NB4 (cell line): ENCODE results near the gene GLYR1.
A peak's percentile ranks its signal among the peaks of the same experiment; 100 is the strongest.

Experiments used
- DNase-seq: peaks from one replicate; pipeline ENCODE4 v3.0.0; 2010; ENCODE audit warnings: low read depth
- H3K4me3 ChIP-seq: one replicate; pipeline ENCODE4 v1.5.1; 2011; ENCODE audit warnings: mild to moderate bottlenecking, low read depth, low read length, moderate library complexity
- CTCF ChIP-seq: IDR thresholded peaks from one replicate; pipeline ENCODE4 v1.5.1; 2012; ENCODE audit warnings: low read depth, low read length
- MAX ChIP-seq: IDR thresholded peaks from 2 replicates; pipeline ENCODE4 v1.6.1; 2011; ENCODE audit warnings: low read depth, low read length
- MYC ChIP-seq: IDR thresholded peaks from 2 replicates; pipeline ENCODE4 v1.6.1; 2011; ENCODE audit warnings: low read depth, low read length
- POLR2A ChIP-seq: IDR thresholded peaks from 2 replicates; pipeline ENCODE4 v1.6.1; 2011; ENCODE audit warnings: mild to moderate bottlenecking; ENCODE audit not compliant: insufficient read length; ENCODE audit errors: extremely low read depth

The GLYR1 gene

DNA sequence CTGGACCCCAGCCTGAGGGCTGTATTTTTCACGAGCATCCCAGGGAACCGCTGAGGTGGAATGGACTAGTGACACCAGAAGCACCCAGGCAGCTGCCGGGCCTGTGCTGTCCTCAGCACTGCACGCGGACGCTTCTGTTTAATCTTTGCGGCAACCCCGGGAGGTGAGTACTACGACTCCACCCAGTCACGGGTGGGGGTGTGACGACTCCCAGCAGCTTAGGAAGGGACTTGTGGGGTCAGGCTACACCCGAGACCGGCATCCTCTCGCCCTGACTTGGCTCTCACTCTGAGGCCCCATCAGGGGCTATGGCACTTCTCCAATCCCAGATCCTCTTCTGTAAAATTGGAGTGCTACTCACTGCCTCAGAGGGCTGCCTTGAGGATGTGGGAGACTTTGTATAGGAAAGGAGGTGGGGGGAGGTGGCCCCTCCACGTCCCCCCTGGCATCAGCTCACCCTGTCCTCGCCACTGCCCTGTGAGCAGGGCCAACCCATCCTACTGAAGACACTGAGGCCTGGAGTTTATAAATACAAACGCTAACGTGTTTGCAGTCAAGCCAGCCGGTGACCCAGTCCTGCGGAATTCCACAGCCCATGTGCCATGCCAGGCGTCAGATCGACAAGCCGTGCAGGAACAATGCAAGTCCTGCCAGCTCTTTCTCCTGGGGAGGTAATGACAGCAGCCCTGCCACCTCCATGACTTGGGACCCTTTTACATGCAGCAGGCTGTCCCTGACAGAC, 45.4 kb upstream of the GLYR1 start:
- H3K4me3 ChIP-seq: no peak overlapping the region
- no peak for DNase-seq
- TF ChIP-seq MYC (no peak), CTCF (no peak), POLR2A (no peak), MAX (no peak)

DNA sequence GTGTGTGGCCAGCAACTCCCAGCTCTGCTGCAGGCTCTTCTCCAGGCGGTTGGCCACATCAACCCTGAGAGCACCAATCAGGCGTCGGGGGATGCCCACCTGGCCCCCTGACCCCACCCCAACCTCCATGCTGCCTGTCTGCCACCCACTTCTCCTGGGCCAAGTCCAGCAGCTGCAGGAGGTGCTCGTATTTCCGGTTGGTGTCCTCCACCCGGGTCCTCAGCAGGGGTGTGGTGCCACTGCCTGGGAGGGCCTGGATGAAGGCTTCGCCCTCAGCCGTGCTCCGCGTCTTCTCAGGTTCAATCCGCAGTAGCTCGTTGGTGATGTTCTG, 44.8 kb upstream of the GLYR1 start:
- no peak overlapping the region for H3K4me3 ChIP-seq
- DNase-seq: no peak
- TF ChIP-seq POLR2A (no peak), CTCF (no peak), MYC (no peak), MAX (no peak)

GRCh38 chr16:4891097-4891885, 44.2 kb upstream of the GLYR1 start:
- TF ChIP-seq CTCF (no peak), POLR2A (no peak), MAX (no peak), MYC (no peak)
- DNase-seq: no peak
- H3K4me3 ChIP-seq: no peak overlapping the region

GRCh38 chr16:4890686-4891085, 43.6 kb upstream of the GLYR1 start:
- no peak for DNase-seq
- TF ChIP-seq MAX (no peak), POLR2A (no peak)
- no peak overlapping the region for H3K4me3 ChIP-seq

- no peak overlapping the region for H3K4me3 ChIP-seq
- DNase-seq: peak; percentile 76
- TF ChIP-seq MAX (peak; percentile 80), MYC (0 out of 2 replicates have a peak, but pooled peaks have one; percentile 30), CTCF (no peak), POLR2A (no peak)
Observed at GRCh38 chr16:4890026-4890425, 42.9 kb upstream of the GLYR1 start.
